PC-3 (cell line): ENCODE measurements around the gene ARID1A. TPM values are rescaled to one million over a fixed set of nuclear protein-coding genes. Genes with fewer than 3 reads are reported as not detected.

Experiments used
- ATAC-seq: fragments of 200-7000 bp; cut with Tn5 transposase; 2 replicates; pipeline ENCODE4 v1.9.1; 2020; ENCODE audit warnings: mild to moderate bottlenecking, moderate library complexity
- BruUV-seq: library from RNA; stranded (reverse); fragments of 400-500 nt; replicated peaks from 2 replicates; lab custom pipeline; 2021; lab: Mats Ljungman, UMichigan
- CTCF ChIA-PET: fragments of 300-600 bp; sonication (Branson Sonifier 250); formaldehyde crosslinking; loops from one replicate; lab custom pipeline; 2022; ENCODE audit warnings: antibody characterized with exemption; lab: Charles Lee
- POLR2A ChIA-PET: fragments of 300-600 bp; sonication (Branson Sonifier 250); formaldehyde crosslinking; loops from one replicate; lab custom pipeline; 2022; ENCODE audit warnings: antibody characterized with exemption; ENCODE audit not compliant: unreplicated experiment; lab: Charles Lee
- DNase-seq: peaks from one replicate; pipeline ENCODE4 v3.0.0-alpha.2; 2015
- H2AFZ ChIP-seq: fragments of 300-600 bp; sonication (generic); 2 replicates; pipeline ENCODE4 v1.6.0; 2016; ENCODE audit warnings: antibody characterized with exemption, low read length
- H3F3A ChIP-seq: fragments of 300-600 bp; sonication (generic); one replicate; pipeline ENCODE4 v1.6.0; 2017; ENCODE audit warnings: antibody characterized with exemption, low read length, control low read depth, mild to moderate bottlenecking; ENCODE audit not compliant: unreplicated experiment
- H3K27ac ChIP-seq: fragments of 300-600 bp; sonication (generic); 2 replicates; pipeline ENCODE4 v1.5.1; 2016; ENCODE audit warnings: mild to moderate bottlenecking, low read length
- H3K27me3 ChIP-seq: fragments of 300-600 bp; sonication (generic); 2 replicates; pipeline ENCODE4 v1.6.1; 2016; ENCODE audit warnings: low read length, mixed read lengths
- H3K36me3 ChIP-seq: fragments of 300-600 bp; sonication (generic); 2 replicates; pipeline ENCODE4 v1.6.1; 2016; ENCODE audit warnings: low read depth, mixed run types, low read length, mixed read lengths
- H3K4me1 ChIP-seq: fragments of 300-600 bp; sonication (generic); 2 replicates; pipeline ENCODE4 v1.5.1; 2016; ENCODE audit warnings: low read length; ENCODE audit not compliant: insufficient read depth
- H3K4me2 ChIP-seq: fragments of 300-600 bp; sonication (generic); 2 replicates; pipeline ENCODE4 v1.6.0; 2016; ENCODE audit warnings: low read length
- H3K4me3 ChIP-seq: fragments of 300-600 bp; sonication (generic); 2 replicates; pipeline ENCODE4 v1.5.1; 2016; ENCODE audit warnings: mild to moderate bottlenecking, low read length, mixed read lengths
- H3K79me2 ChIP-seq: fragments of 300-600 bp; sonication (generic); 2 replicates; pipeline ENCODE4 v1.6.1; 2017; ENCODE audit warnings: low read length, mixed read lengths
- H3K9ac ChIP-seq: fragments of 300-600 bp; sonication (generic); 2 replicates; pipeline ENCODE4 v1.6.0; 2016; ENCODE audit warnings: mild to moderate bottlenecking, low read length
- H3K9me2 ChIP-seq: fragments of 300-600 bp; sonication (generic); replicated peaks from 2 replicates; pipeline ENCODE4 v1.6.1; 2016; ENCODE audit warnings: mixed run types, low read length, mixed read lengths
- H3K9me3 ChIP-seq: fragments of 300-600 bp; sonication (generic); 2 replicates; pipeline ENCODE4 v1.6.1; 2016; ENCODE audit warnings: low read length, mixed read lengths
- H4K20me1 ChIP-seq: fragments of 300-600 bp; sonication (generic); 2 replicates; pipeline ENCODE4 v1.6.1; 2016; ENCODE audit warnings: low read length, mixed read lengths
- CTCF ChIP-seq: fragments of 300-600 bp; sonication (generic); conservative IDR thresholded peaks from 2 replicates; pipeline ENCODE4 v1.5.1; 2017; ENCODE audit warnings: antibody characterized with exemption, low read depth, mild to moderate bottlenecking, low read length
- EZH2 ChIP-seq: fragments of 300-600 bp; sonication (generic); IDR thresholded peaks from one replicate; pipeline ENCODE4 v1.6.1; 2017; ENCODE audit warnings: antibody characterized with exemption, mild to moderate bottlenecking, low read length; ENCODE audit not compliant: unreplicated experiment
- EZH2phosphoT487 ChIP-seq: fragments of 300-600 bp; sonication (generic); IDR thresholded peaks from 2 replicates; pipeline ENCODE4 v1.6.1; 2018; ENCODE audit warnings: mild to moderate bottlenecking, antibody characterized with exemption, low read length, borderline replicate concordance
- intact Hi-C: fragments of 100-400 bp; cut with micrococcal nuclease; formaldehyde crosslinking; loops from 2 replicates; pipeline ENCODE4 v1.9.0; 2023
- total RNA-seq: library from RNA; depleted of rRNA; stranded (reverse); fragments of >200 nt; gene quantifications from 2 replicates; pipeline ENCODE4 v1.2.3, GENCODE V29; 2014

Gene ARID1A
- total RNA-seq, 1 experiment from 2014 or later: 43.8 TPM

- ChIA-PET CTCF (no interaction called here), POLR2A (no interaction called here)
- Histone ChIP-seq H3K9me3 (no peaks in the 10 kb centered on the region), H3K4me2 (no peak overlapping the region), H2AFZ (no peak overlapping the region), H3K9ac (no peak overlapping the region), H4K20me1 (peaks cover 3% of the 10 kb centered on the region; the same call in 1 of the 2 replicates), H3K4me3 (no peak overlapping the region), H3K4me1 (peaks cover 31% of the 10 kb centered on the region), H3F3A (peaks cover 4% of the 10 kb centered on the region), H3K27ac (no peak overlapping the region), H3K36me3 (peaks cover 56% of the 10 kb centered on the region), H3K79me2 (peaks cover 87% of the 10 kb centered on the region), H3K9me2 (no peaks in the 10 kb centered on the region), H3K27me3 (no peaks in the 10 kb centered on the region)
- no peak for ATAC-seq
- DNase-seq: no peak
- TF ChIP-seq EZH2phosphoT487 (no peak), CTCF (no peak), EZH2 (no peak)
- no TSS peak for BruUV-seq
- intact Hi-C loops: no loop called here
Observed at GRCh38 chr1:26749458-26749857, 53.6 kb downstream of the ARID1A start.

- Histone ChIP-seq H3K4me3 (no peak overlapping the region), H3K27me3 (no peaks in the 10 kb centered on the region), H4K20me1 (peaks cover 5% of the 10 kb centered on the region; the same call in 1 of the 2 replicates), H3K36me3 (peaks cover 57% of the 10 kb centered on the region), H3K9me3 (no peaks in the 10 kb centered on the region), H3K4me1 (peaks cover 34% of the 10 kb centered on the region), H2AFZ (no peak overlapping the region), H3K9me2 (no peaks in the 10 kb centered on the region), H3K4me2 (no peak overlapping the region), H3K27ac (no peak overlapping the region), H3K9ac (no peak overlapping the region), H3K79me2 (peaks cover 87% of the 10 kb centered on the region), H3F3A (peaks cover 4% of the 10 kb centered on the region)
- CTCF ChIA-PET: no interaction called here
- no peak for TF ChIP-seq EZH2
- no peak for TF ChIP-seq EZH2phosphoT487
- no peak; the same call in 1 of the 2 replicates for TF ChIP-seq CTCF
- intact Hi-C loops: loop anchor here (5.0 kb wide), 1 partner anchor 53 kb away; the partner anchor contains the start of gene ARID1A
- BruUV-seq: no TSS peak
- POLR2A ChIA-PET: no interaction called here
- ATAC-seq (no peak), DNase-seq (no peak)
Observed at GRCh38 chr1:26750428-26750827, 54.6 kb downstream of the ARID1A start.

GRCh38 chr1:26752519-26752918 lies 56.7 kb downstream of the ARID1A start:
- Histone ChIP-seq H4K20me1 (peaks cover 5% of the 10 kb centered on the region; the same call in 1 of the 2 replicates), H3K9ac (no peak overlapping the region), H3K79me2 (peaks cover 86% of the 10 kb centered on the region), H3F3A (peaks cover 4% of the 10 kb centered on the region), H3K9me3 (no peaks in the 10 kb centered on the region), H3K4me2 (no peak overlapping the region), H3K4me1 (peaks cover 34% of the 10 kb centered on the region), H3K4me3 (no peak overlapping the region), H3K9me2 (no peaks in the 10 kb centered on the region), H3K36me3 (peaks cover 40% of the 10 kb centered on the region), H3K27ac (no peak overlapping the region), H3K27me3 (no peaks in the 10 kb centered on the region), H2AFZ (no peak overlapping the region)
- BruUV-seq: no TSS peak
- DNase-seq (no peak), ATAC-seq (no peak)
- ChIA-PET POLR2A (no interaction called here), CTCF (no interaction called here)
- TF ChIP-seq CTCF (no peak), EZH2phosphoT487 (no peak), EZH2 (no peak)
- intact Hi-C loops: loop anchor here (5.0 kb wide), 1 partner anchor 55 kb away; the partner anchor contains the start of gene ARID1A
